ENCODE measurements around the gene RUBCN. TPM values are rescaled to one million over a fixed set of nuclear protein-coding genes. Genes with fewer than 3 reads are reported as not detected.

The RUBCN gene
- total and polyA plus RNA-seq, 9 of the 15 experiments (the other 6 are each of a cell fraction or from before 2014, with no cell fraction given), result 8.4 to 24.0 (median 11.9) TPM

DNA sequence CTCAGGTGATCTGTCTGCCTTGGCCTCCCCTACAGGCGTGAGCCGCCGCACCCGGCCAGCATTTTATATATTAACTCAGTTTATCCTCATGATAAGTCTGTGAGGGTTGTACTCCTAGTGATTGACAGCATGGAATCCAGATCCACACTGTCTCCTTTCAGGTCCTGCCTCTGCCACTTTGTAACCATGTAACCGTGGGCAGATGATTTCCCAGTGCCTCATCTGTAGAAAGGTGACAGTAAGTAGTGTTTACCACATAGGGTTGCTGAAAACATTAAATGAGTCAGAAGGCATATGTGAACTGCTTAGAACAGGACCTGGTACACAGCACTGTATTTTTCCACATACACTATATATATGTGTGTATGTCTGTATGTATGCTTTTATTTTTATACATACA is 15.4 kb upstream of the RUBCN start:
- peak overlapping the region; percentile 44 to 89 for H3K9ac ChIP-seq (ENCODE audit: insufficient read depth in 1 of 2, low read depth in 2 of 2, low read length in 2 of 2)
- DNase-seq (ENCODE audit: extremely low read depth in 1 of 4, low spot score in 3 of 4) (peak in 1 of 4 experiments; percentile 8), FAIRE-seq (no peak), ATAC-seq (no peak)
- H3K9me3 ChIP-seq (replicated peaks; ENCODE audit: control insufficient read depth, insufficient read depth, low read depth, low read length), result no peaks in the 10 kb centered on the region
- CTCF ChIA-PET (ENCODE audit: low intra/inter-chr PET ratio), result no interaction called here
- peaks cover 23 to 26% of the 10 kb centered on the region in 2 experiments; a peak in 4 of 5 replicates for H3K4me1 ChIP-seq (replicated peaks in 1 of 2; ENCODE audit: control insufficient read depth in 2 of 2, insufficient read depth in 2 of 2, low read length in 2 of 2)
- POLR2A ChIA-PET, result interaction anchor here (0.6 to 1.7 kb wide), 2 partner anchors 11 to 15 kb away, joined by 3 to 7 read pairs; no protein-coding TSS in a partner anchor
- H3K27ac ChIP-seq (ENCODE audit: extremely low read depth, low read depth, low read length), result no peak overlapping the region; the same call in 2 of the 3 replicates
- WGBS (ENCODE audit: insufficient coverage, low coverage, missing lambda C conversion rate), result 25% methylated on average over 5 of the region's 5 CpGs
- peak; percentile 4 for TF ChIP-seq MEIS2 (IDR thresholded peaks at IDR 0.05; ENCODE audit: partially characterized antibody)
- TF ChIP-seq SRSF1 (IDR thresholded peaks at IDR 0.05; ENCODE audit: low read depth, low read length), result no peak
- peak; percentile 82 for TF ChIP-seq PKNOX1 (IDR thresholded peaks at IDR 0.05)
- TF ChIP-seq, protein P1, sequence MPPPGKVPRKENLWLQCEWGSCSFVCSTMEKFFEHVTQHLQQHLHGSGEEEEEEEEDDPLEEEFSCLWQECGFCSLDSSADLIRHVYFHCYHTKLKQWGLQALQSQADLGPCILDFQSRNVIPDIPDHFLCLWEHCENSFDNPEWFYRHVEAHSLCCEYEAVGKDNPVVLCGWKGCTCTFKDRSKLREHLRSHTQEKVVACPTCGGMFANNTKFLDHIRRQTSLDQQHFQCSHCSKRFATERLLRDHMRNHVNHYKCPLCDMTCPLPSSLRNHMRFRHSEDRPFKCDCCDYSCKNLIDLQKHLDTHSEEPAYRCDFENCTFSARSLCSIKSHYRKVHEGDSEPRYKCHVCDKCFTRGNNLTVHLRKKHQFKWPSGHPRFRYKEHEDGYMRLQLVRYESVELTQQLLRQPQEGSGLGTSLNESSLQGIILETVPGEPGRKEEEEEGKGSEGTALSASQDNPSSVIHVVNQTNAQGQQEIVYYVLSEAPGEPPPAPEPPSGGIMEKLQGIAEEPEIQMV (tag; conservative IDR thresholded peaks at IDR 0.05; ENCODE audit: low read depth), result 0 out of 2 replicates have a peak, but pooled peaks have one; percentile 48
- no TSS peak for BruUV-seq (replicated peaks)
- peaks cover 11% of the 10 kb centered on the region for H3K36me3 ChIP-seq (ENCODE audit: control insufficient read depth, insufficient read depth, low read length)
- H3K4me3 ChIP-seq, result peak overlapping the region; percentile 76; the same call in 1 of the 2 replicates
- in situ Hi-C loops (cut with MboI) (no loop called here), intact Hi-C loops (cut with micrococcal nuclease) (no loop called here)
- no peak overlapping the region for H2AFZ ChIP-seq (ENCODE audit: low read depth, low read length)
- H3K27me3 ChIP-seq (ENCODE audit: control insufficient read depth in 2 of 2, insufficient read depth in 2 of 2, low read length in 2 of 2), result no peaks in the 10 kb centered on the region
- H3K4me2 ChIP-seq (ENCODE audit: insufficient read depth, low read length), result peak overlapping the region; percentile 80
- H4K20me1 ChIP-seq (replicated peaks; ENCODE audit: control insufficient read depth, insufficient read depth, low read length), result no peaks in the 10 kb centered on the region; the same call in 1 of the 2 replicates
- no peaks in the 10 kb centered on the region for H3K9me1 ChIP-seq (ENCODE audit: control insufficient read depth, insufficient read depth, low read length)
- H3K79me2 ChIP-seq (ENCODE audit: control insufficient read depth, insufficient read depth, low read length), result peaks cover 70% of the 10 kb centered on the region
